ENCODE results near the gene ATP2A3. TPM values are rescaled to one million over a fixed set of nuclear protein-coding genes. Genes with fewer than 3 reads are reported as not detected.

ATP2A3 gene
- total RNA-seq, 1 experiment from 2014 or later = 101 TPM

DNA sequence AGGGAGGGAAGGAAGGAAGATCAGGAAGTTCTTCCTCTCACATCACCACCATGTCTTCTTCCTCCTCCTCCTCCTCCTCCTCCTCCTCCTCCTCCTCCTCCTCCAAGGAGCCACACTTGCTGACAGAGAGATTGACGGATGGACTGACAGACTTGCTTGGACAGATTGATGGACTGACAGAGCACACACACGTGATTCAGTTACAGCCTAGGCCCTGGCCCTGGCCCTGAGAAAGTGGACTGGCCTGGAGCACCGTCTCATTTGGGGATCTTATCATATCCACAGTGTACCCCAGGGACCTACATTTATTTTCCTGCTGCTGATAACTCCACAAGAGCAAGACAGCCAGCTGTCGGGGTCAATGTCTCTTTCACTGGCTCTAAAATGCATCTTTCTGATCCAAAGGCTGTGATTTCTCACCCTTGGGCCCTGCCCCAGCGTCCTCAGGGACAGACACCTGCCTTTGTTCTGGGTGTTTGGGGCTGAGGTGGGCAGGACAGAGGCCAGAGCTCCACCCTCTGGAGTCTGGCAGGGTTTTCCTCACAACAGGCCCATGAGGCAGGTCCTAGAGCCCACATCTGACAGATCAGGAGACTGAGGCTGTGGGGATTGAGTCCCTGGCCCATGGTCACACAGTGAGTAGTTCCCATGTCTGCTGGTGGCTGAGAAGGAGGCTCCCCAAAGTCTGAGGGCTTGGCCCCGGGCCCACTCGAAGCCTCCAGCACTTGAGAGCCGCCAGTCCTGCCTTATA lies 45.7 kb downstream of the ATP2A3 start:
- Histone ChIP-seq H3K4me3 (ENCODE audit: low read length) (no peak overlapping the region), H3K9ac (ENCODE audit: low read length) (no peak overlapping the region), H3K4me1 (ENCODE audit: low read length) (peaks cover 40% of the 10 kb centered on the region)

GRCh38 chr17:3917391-3917931 lies 46.8 kb downstream of the ATP2A3 start:
- no peak overlapping the region for H3K4me2 ChIP-seq (ENCODE audit: low read depth, low read length, poor library complexity, severe bottlenecking)
- no peaks in the 10 kb centered on the region for H3K27me3 ChIP-seq (ENCODE audit: low read length)
- DNase-seq = no peak
- no peak overlapping the region for H3K9ac ChIP-seq (ENCODE audit: low read length)
- no peaks in the 10 kb centered on the region for H3K9me3 ChIP-seq (ENCODE audit: low read length)
- H2AFZ ChIP-seq (ENCODE audit: low read length) = no peak overlapping the region
- no peaks in the 10 kb centered on the region for H3K79me2 ChIP-seq (ENCODE audit: low read length)
- H3K4me3 ChIP-seq (ENCODE audit: low read length) = no peak overlapping the region
- H3K27ac ChIP-seq (ENCODE audit: low read length) = no peak overlapping the region
- peaks cover 5% of the 10 kb centered on the region for H4K20me1 ChIP-seq (ENCODE audit: insufficient read depth, low read depth, low read length)
- H3K4me1 ChIP-seq (ENCODE audit: low read length) = peaks cover 33% of the 10 kb centered on the region
- H3K9me2 ChIP-seq (replicated peaks; ENCODE audit: insufficient read depth, low read length) = no peaks in the 10 kb centered on the region
- H3K36me3 ChIP-seq (ENCODE audit: insufficient read depth, low read length) = no peaks in the 10 kb centered on the region

More for the DNA sequence above, 45.7 kb downstream of the ATP2A3 start:
- peaks cover 7% of the 10 kb centered on the region for H4K20me1 ChIP-seq (ENCODE audit: insufficient read depth, low read depth, low read length)
- no peak for DNase-seq
- no peak overlapping the region for H3K27ac ChIP-seq (ENCODE audit: low read length)
- no peaks in the 10 kb centered on the region for H3K79me2 ChIP-seq (ENCODE audit: low read length)
- H3K9me3 ChIP-seq (ENCODE audit: low read length) = no peaks in the 10 kb centered on the region
- H2AFZ ChIP-seq (ENCODE audit: low read length) = no peak overlapping the region
- no peaks in the 10 kb centered on the region for H3K27me3 ChIP-seq (ENCODE audit: low read length)
- H3K4me2 ChIP-seq (ENCODE audit: low read depth, low read length, poor library complexity, severe bottlenecking) = no peak overlapping the region
- H3K9me2 ChIP-seq (replicated peaks; ENCODE audit: insufficient read depth, low read length) = no peaks in the 10 kb centered on the region
- H3K36me3 ChIP-seq (ENCODE audit: insufficient read depth, low read length) = no peaks in the 10 kb centered on the region

GRCh38 chr17:3916825-3917224 lies 47.4 kb downstream of the ATP2A3 start:
- peaks cover 5% of the 10 kb centered on the region for H4K20me1 ChIP-seq (ENCODE audit: insufficient read depth, low read depth, low read length)
- peaks cover 30% of the 10 kb centered on the region for H3K4me1 ChIP-seq (ENCODE audit: low read length)
- no peak for DNase-seq
- H3K27me3 ChIP-seq (ENCODE audit: low read length) = no peaks in the 10 kb centered on the region
- H3K9ac ChIP-seq (ENCODE audit: low read length) = no peak overlapping the region; the same call in 1 of the 2 replicates
- no peak overlapping the region for H3K27ac ChIP-seq (ENCODE audit: low read length)
- H3K4me3 ChIP-seq (ENCODE audit: low read length) = no peak overlapping the region
- H3K79me2 ChIP-seq (ENCODE audit: low read length) = no peaks in the 10 kb centered on the region
- H2AFZ ChIP-seq (ENCODE audit: low read length) = no peak overlapping the region
- no peaks in the 10 kb centered on the region for H3K36me3 ChIP-seq (ENCODE audit: insufficient read depth, low read length)
- peak overlapping the region; percentile 29 for H3K4me2 ChIP-seq (ENCODE audit: low read depth, low read length, poor library complexity, severe bottlenecking)
- H3K9me2 ChIP-seq (replicated peaks; ENCODE audit: insufficient read depth, low read length) = no peaks in the 10 kb centered on the region
- H3K9me3 ChIP-seq (ENCODE audit: low read length) = no peaks in the 10 kb centered on the region

GRCh38 chr17:3915995-3916696 lies 48.1 kb downstream of the ATP2A3 start, which contains the start of gene P2RX1:
P2RX1 (minus strand) TSS chr17:3916465; CDS start chr17:3916225, 240 bp downstream.
- no peaks in the 10 kb centered on the region for H3K9me2 ChIP-seq (replicated peaks; ENCODE audit: insufficient read depth, low read length)
- H3K27me3 ChIP-seq (ENCODE audit: low read length) = no peaks in the 10 kb centered on the region
- no peak within 1 kb of the TSS for H2AFZ ChIP-seq (ENCODE audit: low read length)
- peaks cover 5% of the 10 kb centered on the region for H4K20me1 ChIP-seq (ENCODE audit: insufficient read depth, low read depth, low read length)
- H3K9me3 ChIP-seq (ENCODE audit: low read length) = no peaks in the 10 kb centered on the region
- peak within 1 kb of the TSS; percentile 29 for H3K4me2 ChIP-seq (ENCODE audit: low read depth, low read length, poor library complexity, severe bottlenecking)
- DNase-seq = no peak
- H3K36me3 ChIP-seq (ENCODE audit: insufficient read depth, low read length) = no peaks in the 10 kb centered on the region
- H3K27ac ChIP-seq (ENCODE audit: low read length) = no peak within 1 kb of the TSS
- no peaks in the 10 kb centered on the region for H3K79me2 ChIP-seq (ENCODE audit: low read length)
- no peak within 1 kb of the TSS; the same call in 1 of the 2 replicates for H3K9ac ChIP-seq (ENCODE audit: low read length)
- peaks cover 37% of the 10 kb centered on the region for H3K4me1 ChIP-seq (ENCODE audit: low read length)
- no peak within 1 kb of the TSS for H3K4me3 ChIP-seq (ENCODE audit: low read length)

DNA sequence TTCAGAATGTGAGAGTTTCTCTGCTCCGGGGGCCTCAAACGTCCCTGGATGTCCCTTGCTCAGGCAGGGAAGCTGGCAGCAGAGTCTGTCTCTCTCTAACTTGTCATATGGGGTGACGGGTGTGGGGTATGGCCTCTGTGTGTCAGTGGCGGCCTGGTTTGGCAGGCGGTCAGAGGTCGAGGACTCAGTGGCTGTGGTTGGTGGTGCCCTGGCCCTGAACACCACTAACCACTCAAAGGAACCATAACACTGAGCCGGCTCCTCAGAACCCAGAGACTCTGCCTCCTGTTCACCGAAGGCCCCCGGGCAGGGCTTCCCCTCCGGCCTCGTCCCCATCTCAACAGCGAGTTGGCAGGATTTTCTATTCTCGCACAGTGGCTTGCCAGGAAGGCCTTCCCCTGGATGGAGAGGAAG lies 48.6 kb downstream of the ATP2A3 start:
- peaks cover 5% of the 10 kb centered on the region for H4K20me1 ChIP-seq (ENCODE audit: insufficient read depth, low read depth, low read length)
- H3K9me3 ChIP-seq (ENCODE audit: low read length) = no peaks in the 10 kb centered on the region
- H3K27ac ChIP-seq (ENCODE audit: low read length) = no peak overlapping the region
- H3K79me2 ChIP-seq (ENCODE audit: low read length) = no peaks in the 10 kb centered on the region
- H3K36me3 ChIP-seq (ENCODE audit: insufficient read depth, low read length) = no peaks in the 10 kb centered on the region
- no peaks in the 10 kb centered on the region for H3K9me2 ChIP-seq (replicated peaks; ENCODE audit: insufficient read depth, low read length)
- no peak overlapping the region for H3K4me2 ChIP-seq (ENCODE audit: low read depth, low read length, poor library complexity, severe bottlenecking)
- no peaks in the 10 kb centered on the region for H3K27me3 ChIP-seq (ENCODE audit: low read length)
- peaks cover 40% of the 10 kb centered on the region for H3K4me1 ChIP-seq (ENCODE audit: low read length)
- DNase-seq = no peak
- H3K9ac ChIP-seq (ENCODE audit: low read length) = no peak overlapping the region
- H2AFZ ChIP-seq (ENCODE audit: low read length) = no peak overlapping the region
- H3K4me3 ChIP-seq (ENCODE audit: low read length) = no peak overlapping the region

DNA sequence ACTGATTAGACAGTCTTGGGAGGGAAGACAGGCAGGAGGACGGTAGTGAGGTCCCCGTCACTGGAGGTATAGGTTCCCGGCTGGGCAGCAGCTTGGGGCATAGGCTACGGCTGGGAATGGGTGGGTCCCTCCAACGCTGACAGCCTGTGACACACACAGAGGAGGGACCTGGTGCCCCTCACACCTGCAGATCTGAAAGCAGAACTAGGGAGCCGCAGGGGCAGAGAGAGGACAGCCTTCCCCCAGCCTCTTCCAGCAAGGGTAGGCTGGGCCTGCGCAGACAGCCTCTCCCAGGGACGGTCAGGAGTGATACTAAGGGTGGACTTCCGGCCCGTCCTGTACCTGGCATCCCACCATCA lies 49.9 kb downstream of the ATP2A3 start:
- DNase-seq = peak; percentile 87
- Histone ChIP-seq H3K9ac (ENCODE audit: low read length) (peak overlapping the region; percentile 58), H3K9me3 (ENCODE audit: low read length) (no peaks in the 10 kb centered on the region), H4K20me1 (ENCODE audit: insufficient read depth, low read depth, low read length) (peaks cover 5% of the 10 kb centered on the region), H3K79me2 (ENCODE audit: low read length) (no peaks in the 10 kb centered on the region), H3K27me3 (ENCODE audit: low read length) (no peaks in the 10 kb centered on the region), H3K4me1 (ENCODE audit: low read length) (peaks cover 40% of the 10 kb centered on the region), H3K27ac (ENCODE audit: low read length) (peak overlapping the region; percentile 81), H3K9me2 (replicated peaks; ENCODE audit: insufficient read depth, low read length) (no peaks in the 10 kb centered on the region), H3K4me2 (ENCODE audit: low read depth, low read length, poor library complexity, severe bottlenecking) (peak overlapping the region; percentile 67), H3K36me3 (ENCODE audit: insufficient read depth, low read length) (no peaks in the 10 kb centered on the region), H2AFZ (ENCODE audit: low read length) (peak overlapping the region; percentile 19; the same call in 1 of the 2 replicates), H3K4me3 (ENCODE audit: low read length) (peak overlapping the region; percentile 33; the same call in 1 of the 2 replicates)

DNA sequence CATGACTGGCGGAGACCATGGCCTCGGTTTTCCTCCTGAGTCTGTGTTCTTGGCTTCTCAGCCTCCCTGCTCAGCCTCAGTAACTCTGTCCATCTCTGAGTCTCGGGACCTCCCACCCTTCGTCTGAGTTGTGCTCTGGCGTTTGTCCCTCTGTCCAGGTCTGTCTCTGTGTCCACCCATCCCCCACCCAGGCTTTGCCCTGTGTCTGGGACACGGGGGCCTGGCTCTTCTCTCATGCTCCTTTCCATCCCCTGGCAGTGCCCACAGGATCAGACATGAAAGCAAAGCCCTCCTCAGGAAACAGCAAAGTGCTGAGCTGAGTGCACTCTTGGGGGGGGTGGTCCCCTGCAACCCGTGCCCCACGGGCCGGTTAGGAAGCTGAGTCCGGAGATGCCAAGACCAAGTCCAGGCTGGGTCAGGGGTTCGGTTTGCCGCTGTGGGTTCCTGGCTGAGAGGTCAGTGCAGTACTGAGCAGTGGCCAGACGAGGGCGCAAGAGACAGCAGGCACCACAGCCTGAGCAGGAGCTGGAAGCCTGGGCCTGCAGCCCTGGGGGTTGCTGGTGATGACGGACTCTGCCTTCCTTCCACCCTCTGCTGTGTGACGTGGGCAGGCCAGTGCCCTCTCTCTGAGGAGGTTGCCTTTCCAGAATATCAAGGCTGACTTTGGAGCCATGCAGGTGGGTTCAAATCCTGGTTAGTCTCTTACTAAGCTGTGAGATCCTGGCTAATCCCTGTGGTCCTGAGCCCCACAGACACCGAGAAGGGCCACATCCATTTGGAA lies 50.5 kb downstream of the ATP2A3 start:
- Histone ChIP-seq H2AFZ (ENCODE audit: low read length) (0 out of 2 replicates have a peak overlapping the region, but pooled peaks have one; percentile 19), H4K20me1 (ENCODE audit: insufficient read depth, low read depth, low read length) (peaks cover 3% of the 10 kb centered on the region), H3K4me3 (ENCODE audit: low read length) (peak overlapping the region; percentile 33; the same call in 1 of the 2 replicates), H3K9me3 (ENCODE audit: low read length) (no peaks in the 10 kb centered on the region), H3K4me2 (ENCODE audit: low read depth, low read length, poor library complexity, severe bottlenecking) (peak overlapping the region; percentile 67), H3K27me3 (ENCODE audit: low read length) (no peaks in the 10 kb centered on the region), H3K4me1 (ENCODE audit: low read length) (peaks cover 40% of the 10 kb centered on the region), H3K27ac (ENCODE audit: low read length) (peak overlapping the region; percentile 81), H3K9me2 (replicated peaks; ENCODE audit: insufficient read depth, low read length) (no peaks in the 10 kb centered on the region), H3K36me3 (ENCODE audit: insufficient read depth, low read length) (no peaks in the 10 kb centered on the region), H3K79me2 (ENCODE audit: low read length) (no peaks in the 10 kb centered on the region), H3K9ac (ENCODE audit: low read length) (peak overlapping the region; percentile 52)
- DNase-seq = peak; percentile 93

Data from Karpas-422 (cell line).